GM12878 (cell line): ENCODE results near the gene DAO.

ENCODE experiments used
- BCL11A ChIP-seq: IDR thresholded peaks from 2 replicates; pipeline ENCODE4 v1.6.1; 2011; ENCODE audit warnings: low read depth, low read length
- EZH2 ChIP-seq: IDR thresholded peaks from 2 replicates; pipeline ENCODE4 v1.6.1; 2012; ENCODE audit warnings: low read depth, mild to moderate bottlenecking, control low read depth, inconsistent platforms, low read length, borderline replicate concordance; ENCODE audit not compliant: control insufficient read depth
- FOXM1 ChIP-seq: IDR thresholded peaks from 2 replicates; pipeline ENCODE4 v1.6.1; 2012; ENCODE audit warnings: low read depth, mild to moderate bottlenecking, inconsistent platforms, low read length, moderate library complexity
- JUNB ChIP-seq: IDR thresholded peaks from 2 replicates; pipeline ENCODE4 v1.6.1; 2016; ENCODE audit warnings: antibody characterized with exemption, mild to moderate bottlenecking
- POLR2A ChIP-seq: IDR thresholded peaks from 2 replicates; pipeline ENCODE4 v1.6.1; 2011; ENCODE audit warnings: low read depth, mild to moderate bottlenecking, low read length
- SMC3 ChIP-seq: IDR thresholded peaks from 2 replicates; pipeline ENCODE4 v1.6.1; 2011; ENCODE audit warnings: low read length, improper control_type of control experiment, borderline replicate concordance
- TARDBP ChIP-seq: IDR thresholded peaks from 2 replicates; pipeline ENCODE4 v1.6.1; 2016; ENCODE audit warnings: borderline replicate concordance
- TF ChIP-seq, protein P1 (sequence below), 3 experiments: IDR thresholded peaks in 2 of 3; conservative IDR thresholded peaks in 1 of 3; 2 replicates each; pipeline ENCODE4 v1.5.1; 2011; ENCODE audit warnings: low read depth in 3 of 3, low read length in 3 of 3, mild to moderate bottlenecking in 3 of 3, control low read depth in 2 of 3, moderate library complexity in 2 of 3, inconsistent platforms in 1 of 3, mixed read lengths in 1 of 3; ENCODE audit not compliant: control insufficient read depth in 2 of 3, insufficient read depth in 1 of 3; ENCODE audit errors: extremely low read depth in 1 of 3
- TF ChIP-seq, protein P2 (sequence below): fragments of 450-650 bp; IDR thresholded peaks from 2 replicates; pipeline ENCODE4 v1.6.1; 2017; ENCODE audit warnings: mild to moderate bottlenecking, moderate library complexity
- TF ChIP-seq, protein P3 (sequence below): fragments of 450-650 bp; IDR thresholded peaks from 2 replicates; pipeline ENCODE4 v1.6.1; 2017; ENCODE audit warnings: borderline replicate concordance
- TF ChIP-seq, protein P4 (sequence below): IDR thresholded peaks from 2 replicates; pipeline ENCODE4 v1.6.1; 2011; ENCODE audit warnings: low read depth, mild to moderate bottlenecking, low read length, moderate library complexity, borderline replicate concordance; ENCODE audit errors: extremely low read depth

DNA sequence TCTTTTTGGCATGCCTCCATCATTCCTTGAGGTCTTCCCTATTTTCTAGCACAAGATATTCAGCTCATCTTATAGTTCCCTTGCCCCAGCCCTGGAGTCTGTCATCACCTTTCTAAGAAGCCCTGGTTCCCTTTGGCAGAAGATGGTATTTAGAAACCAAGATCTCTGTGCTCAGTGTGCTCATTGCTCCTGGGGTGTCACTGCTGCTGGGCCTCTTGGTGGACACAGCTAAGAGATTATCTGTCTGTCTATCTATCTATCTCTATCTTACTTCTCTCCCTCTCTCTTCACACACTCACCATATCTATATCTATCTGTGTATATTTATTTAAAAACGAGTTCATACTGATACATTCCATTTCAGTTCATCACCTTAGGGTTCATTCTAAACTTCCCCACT lies 67.2 kb downstream of the DAO start:
- TF ChIP-seq, protein P1, sequence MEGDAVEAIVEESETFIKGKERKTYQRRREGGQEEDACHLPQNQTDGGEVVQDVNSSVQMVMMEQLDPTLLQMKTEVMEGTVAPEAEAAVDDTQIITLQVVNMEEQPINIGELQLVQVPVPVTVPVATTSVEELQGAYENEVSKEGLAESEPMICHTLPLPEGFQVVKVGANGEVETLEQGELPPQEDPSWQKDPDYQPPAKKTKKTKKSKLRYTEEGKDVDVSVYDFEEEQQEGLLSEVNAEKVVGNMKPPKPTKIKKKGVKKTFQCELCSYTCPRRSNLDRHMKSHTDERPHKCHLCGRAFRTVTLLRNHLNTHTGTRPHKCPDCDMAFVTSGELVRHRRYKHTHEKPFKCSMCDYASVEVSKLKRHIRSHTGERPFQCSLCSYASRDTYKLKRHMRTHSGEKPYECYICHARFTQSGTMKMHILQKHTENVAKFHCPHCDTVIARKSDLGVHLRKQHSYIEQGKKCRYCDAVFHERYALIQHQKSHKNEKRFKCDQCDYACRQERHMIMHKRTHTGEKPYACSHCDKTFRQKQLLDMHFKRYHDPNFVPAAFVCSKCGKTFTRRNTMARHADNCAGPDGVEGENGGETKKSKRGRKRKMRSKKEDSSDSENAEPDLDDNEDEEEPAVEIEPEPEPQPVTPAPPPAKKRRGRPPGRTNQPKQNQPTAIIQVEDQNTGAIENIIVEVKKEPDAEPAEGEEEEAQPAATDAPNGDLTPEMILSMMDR (IDR thresholded peaks at IDR 0.05 in 2 of 3, conservative IDR thresholded peaks at IDR 0.05 in 1 of 3; ENCODE audit: control insufficient read depth in 2 of 3, extremely low read depth in 1 of 3, insufficient read depth in 1 of 3, low read depth in 3 of 3, low read length in 3 of 3): no peak
- TF ChIP-seq, protein P2, sequence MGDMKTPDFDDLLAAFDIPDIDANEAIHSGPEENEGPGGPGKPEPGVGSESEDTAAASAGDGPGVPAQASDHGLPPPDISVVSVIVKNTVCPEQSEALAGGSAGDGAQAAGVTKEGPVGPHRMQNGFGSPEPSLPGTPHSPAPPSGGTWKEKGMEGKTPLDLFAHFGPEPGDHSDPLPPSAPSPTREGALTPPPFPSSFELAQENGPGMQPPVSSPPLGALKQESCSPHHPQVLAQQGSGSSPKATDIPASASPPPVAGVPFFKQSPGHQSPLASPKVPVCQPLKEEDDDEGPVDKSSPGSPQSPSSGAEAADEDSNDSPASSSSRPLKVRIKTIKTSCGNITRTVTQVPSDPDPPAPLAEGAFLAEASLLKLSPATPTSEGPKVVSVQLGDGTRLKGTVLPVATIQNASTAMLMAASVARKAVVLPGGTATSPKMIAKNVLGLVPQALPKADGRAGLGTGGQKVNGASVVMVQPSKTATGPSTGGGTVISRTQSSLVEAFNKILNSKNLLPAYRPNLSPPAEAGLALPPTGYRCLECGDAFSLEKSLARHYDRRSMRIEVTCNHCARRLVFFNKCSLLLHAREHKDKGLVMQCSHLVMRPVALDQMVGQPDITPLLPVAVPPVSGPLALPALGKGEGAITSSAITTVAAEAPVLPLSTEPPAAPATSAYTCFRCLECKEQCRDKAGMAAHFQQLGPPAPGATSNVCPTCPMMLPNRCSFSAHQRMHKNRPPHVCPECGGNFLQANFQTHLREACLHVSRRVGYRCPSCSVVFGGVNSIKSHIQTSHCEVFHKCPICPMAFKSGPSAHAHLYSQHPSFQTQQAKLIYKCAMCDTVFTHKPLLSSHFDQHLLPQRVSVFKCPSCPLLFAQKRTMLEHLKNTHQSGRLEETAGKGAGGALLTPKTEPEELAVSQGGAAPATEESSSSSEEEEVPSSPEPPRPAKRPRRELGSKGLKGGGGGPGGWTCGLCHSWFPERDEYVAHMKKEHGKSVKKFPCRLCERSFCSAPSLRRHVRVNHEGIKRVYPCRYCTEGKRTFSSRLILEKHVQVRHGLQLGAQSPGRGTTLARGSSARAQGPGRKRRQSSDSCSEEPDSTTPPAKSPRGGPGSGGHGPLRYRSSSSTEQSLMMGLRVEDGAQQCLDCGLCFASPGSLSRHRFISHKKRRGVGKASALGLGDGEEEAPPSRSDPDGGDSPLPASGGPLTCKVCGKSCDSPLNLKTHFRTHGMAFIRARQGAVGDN: no peak
- no peak for TF ChIP-seq SMC3
- no peak for TF ChIP-seq FOXM1
- no peak for TF ChIP-seq POLR2A
- TF ChIP-seq BCL11A: no peak
- TF ChIP-seq EZH2: no peak
- TF ChIP-seq, protein P3, sequence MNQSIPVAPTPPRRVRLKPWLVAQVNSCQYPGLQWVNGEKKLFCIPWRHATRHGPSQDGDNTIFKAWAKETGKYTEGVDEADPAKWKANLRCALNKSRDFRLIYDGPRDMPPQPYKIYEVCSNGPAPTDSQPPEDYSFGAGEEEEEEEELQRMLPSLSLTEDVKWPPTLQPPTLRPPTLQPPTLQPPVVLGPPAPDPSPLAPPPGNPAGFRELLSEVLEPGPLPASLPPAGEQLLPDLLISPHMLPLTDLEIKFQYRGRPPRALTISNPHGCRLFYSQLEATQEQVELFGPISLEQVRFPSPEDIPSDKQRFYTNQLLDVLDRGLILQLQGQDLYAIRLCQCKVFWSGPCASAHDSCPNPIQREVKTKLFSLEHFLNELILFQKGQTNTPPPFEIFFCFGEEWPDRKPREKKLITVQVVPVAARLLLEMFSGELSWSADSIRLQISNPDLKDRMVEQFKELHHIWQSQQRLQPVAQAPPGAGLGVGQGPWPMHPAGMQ: no peak
- TF ChIP-seq JUNB: no peak
- TF ChIP-seq, protein P4, sequence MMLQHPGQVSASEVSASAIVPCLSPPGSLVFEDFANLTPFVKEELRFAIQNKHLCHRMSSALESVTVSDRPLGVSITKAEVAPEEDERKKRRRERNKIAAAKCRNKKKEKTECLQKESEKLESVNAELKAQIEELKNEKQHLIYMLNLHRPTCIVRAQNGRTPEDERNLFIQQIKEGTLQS: no peak
- no peak for TF ChIP-seq TARDBP
